OCI-LY7 (cell line): Measurements from ENCODE around the gene RAD1. TPM values are rescaled to one million over a fixed set of nuclear protein-coding genes. Genes with fewer than 3 reads are reported as not detected.

ENCODE experiments used
- BruUV-seq: library from RNA; stranded (reverse); fragments of 400-500 nt; replicated peaks from 2 replicates; lab custom pipeline; 2021; lab: Mats Ljungman, UMichigan
- CTCF ChIA-PET: fragments of 300-600 bp; sonication (Branson Sonifier 250); formaldehyde crosslinking; loops from one replicate; lab custom pipeline; 2022; ENCODE audit warnings: antibody characterized with exemption; ENCODE audit not compliant: unreplicated experiment; lab: Charles Lee
- POLR2A ChIA-PET: fragments of 300-600 bp; sonication (Branson Sonifier 250); formaldehyde crosslinking; loops from one replicate; lab custom pipeline; 2022; ENCODE audit warnings: antibody characterized with exemption; lab: Charles Lee
- DNase-seq: peaks from one replicate; pipeline ENCODE4 v3.0.0-alpha.2; 2015; ENCODE audit warnings: low spot score
- H2AFZ ChIP-seq: fragments of 200-600 bp; sonication (generic), shearing (Covaris generic); 2 replicates; pipeline ENCODE4 v1.6.1; 2014; ENCODE audit warnings: mild to moderate bottlenecking, antibody characterized with exemption, low read length, moderate library complexity
- H3K27ac ChIP-seq: fragments of 200-600 bp; sonication (generic); 2 replicates; pipeline ENCODE4 v1.5.1; 2014; ENCODE audit warnings: mixed run types, low read depth, mild to moderate bottlenecking, moderate library complexity, low read length, inconsistent platforms; ENCODE audit not compliant: poor library complexity, severe bottlenecking
- H3K36me3 ChIP-seq: fragments of 200-600 bp; sonication (generic); 2 replicates; pipeline ENCODE4 v1.6.1; 2014; ENCODE audit warnings: mild to moderate bottlenecking, antibody characterized with exemption, low read length, moderate library complexity, mixed read lengths; ENCODE audit not compliant: insufficient read depth
- H3K4me1 ChIP-seq: fragments of 200-600 bp; sonication (generic); 2 replicates; pipeline ENCODE4 v1.5.1; 2014; ENCODE audit warnings: mild to moderate bottlenecking, low read length; ENCODE audit not compliant: insufficient read depth, poor library complexity, severe bottlenecking
- H3K4me2 ChIP-seq: fragments of 200-600 bp; sonication (generic); 2 replicates; pipeline ENCODE4 v1.6.1; 2014; ENCODE audit warnings: mild to moderate bottlenecking, low read length
- H3K4me3 ChIP-seq: fragments of 200-600 bp; sonication (generic); 2 replicates; pipeline ENCODE4 v1.5.1; 2014; ENCODE audit warnings: mild to moderate bottlenecking, low read depth, low read length; ENCODE audit not compliant: poor library complexity, severe bottlenecking
- H3K79me2 ChIP-seq: fragments of 200-600 bp; sonication (generic); 2 replicates; pipeline ENCODE4 v1.6.1; 2016; ENCODE audit warnings: low read depth, mild to moderate bottlenecking, low read length, moderate library complexity, mixed read lengths; ENCODE audit not compliant: insufficient read depth
- H3K9me2 ChIP-seq: fragments of 200-600 bp; sonication (generic); 2 replicates; pipeline ENCODE4 v1.6.1; 2016; ENCODE audit warnings: mild to moderate bottlenecking, low read length, mixed read lengths; ENCODE audit not compliant: insufficient read depth
- H3K9me3 ChIP-seq: fragments of 200-600 bp; sonication (generic); 2 replicates; pipeline ENCODE4 v1.6.1; 2014; ENCODE audit warnings: mild to moderate bottlenecking, mixed run types, low read length, mixed read lengths
- H4K20me1 ChIP-seq: fragments of 200-600 bp; sonication (generic); 2 replicates; pipeline ENCODE4 v1.6.1; 2014; ENCODE audit warnings: mild to moderate bottlenecking, antibody characterized with exemption, low read length, moderate library complexity, mixed read lengths; ENCODE audit not compliant: insufficient read depth
- CTCF ChIP-seq: fragments of 200-600 bp; sonication (generic); conservative IDR thresholded peaks from 2 replicates; pipeline ENCODE4 v1.5.1; 2014; ENCODE audit warnings: mild to moderate bottlenecking, antibody characterized with exemption, low read length, moderate library complexity, mixed read lengths
- EZH2phosphoT487 ChIP-seq: fragments of 200-600 bp; sonication (generic); IDR thresholded peaks from 2 replicates; pipeline ENCODE4 v1.6.1; 2018; ENCODE audit warnings: low read depth, borderline replicate concordance, mild to moderate bottlenecking, mixed run types, antibody characterized with exemption, low read length, moderate library complexity, mixed read lengths
- intact Hi-C: fragments of 100-400 bp; cut with micrococcal nuclease; formaldehyde crosslinking; loops from one replicate; pipeline ENCODE4 v1.10.0; 2022; ENCODE audit not compliant: unreplicated experiment
- total RNA-seq, 2 experiments: library from RNA; depleted of rRNA in 1 of 2; stranded (reverse); fragments of >200 nt in 1 of 2; shearing (Covaris generic) in 1 of 2; gene quantifications; 2 replicates each; pipeline ENCODE4 v1.2.3, GENCODE V29; 2014 to 2022

The RAD1 gene
- total RNA-seq, 2 experiments from 2014 or later: 49.2 to 82.1 TPM

- CTCF ChIA-PET: no interaction called here
- Histone ChIP-seq H3K9me2 (no peaks in the 10 kb centered on the region), H3K4me3 (no peak overlapping the region), H3K27ac (no peak overlapping the region), H3K79me2 (peaks cover 86% of the 10 kb centered on the region), H3K36me3 (peaks cover 76% of the 10 kb centered on the region), H3K4me2 (peak overlapping the region; percentile 92; the same call in 1 of the 2 replicates), H2AFZ (no peak overlapping the region), H4K20me1 (peaks cover 19% of the 10 kb centered on the region), H3K4me1 (peaks cover 16% of the 10 kb centered on the region), H3K9me3 (no peaks in the 10 kb centered on the region)
- POLR2A ChIA-PET: interaction anchor here (0.7 to 1.4 kb wide), 2 partner anchors 11 to 30 kb away, joined by 3 to 6 read pairs; partner anchors contain the start of gene DNAJC21
- intact Hi-C loops: loop anchor here (5.0 to 10.0 kb wide), 5 partner anchors 983 to 1956 kb away; partner anchors contain the start of genes LMBRD2, NIPBL, SKP2 and TARS1
- DNase-seq: no peak
- BruUV-seq: no TSS peak
- TF ChIP-seq CTCF: peak; percentile 67
- TF ChIP-seq EZH2phosphoT487: no peak
Measured at GRCh38 chr5:34919077-34919476, 3.8 kb upstream of the RAD1 start.

GRCh38 chr5:34918025-34918424, 2.7 kb upstream of the RAD1 start:
- peaks cover 91% of the 10 kb centered on the region for H3K79me2 ChIP-seq
- H3K4me2 ChIP-seq: peak overlapping the region; percentile 92
- intact Hi-C loops: loop anchor here (5.0 to 10.0 kb wide), 5 partner anchors 984 to 1957 kb away; partner anchors contain the start of genes LMBRD2, NIPBL, SKP2 and TARS1
- no peaks in the 10 kb centered on the region for H3K9me3 ChIP-seq
- peaks cover 25% of the 10 kb centered on the region for H3K4me1 ChIP-seq
- ChIA-PET CTCF (interaction anchor here (0.6 to 1.0 kb wide), 2 partner anchors 12 to 17 kb away, joined by 3 to 4 read pairs; no protein-coding TSS in a partner anchor), POLR2A (interaction anchor here (0.8 to 5.0 kb wide), 3 partner anchors 11 to 17 kb away, joined by 3 to 102 read pairs (median 5); partner anchors contain the start of gene DNAJC21)
- no peaks in the 10 kb centered on the region for H3K9me2 ChIP-seq
- H3K27ac ChIP-seq: no peak overlapping the region
- peaks cover 17% of the 10 kb centered on the region; the same call in 1 of the 2 replicates for H4K20me1 ChIP-seq
- H3K36me3 ChIP-seq: peaks cover 75% of the 10 kb centered on the region
- H2AFZ ChIP-seq: no peak overlapping the region
- DNase-seq: peak; percentile 26
- no peak for TF ChIP-seq CTCF
- no peak for TF ChIP-seq EZH2phosphoT487
- H3K4me3 ChIP-seq: peak overlapping the region; percentile 86
- no TSS peak for BruUV-seq

GRCh38 chr5:34916518-34916917, 1.2 kb upstream of the RAD1 start:
- Histone ChIP-seq H3K36me3 (peaks cover 74% of the 10 kb centered on the region), H2AFZ (no peak overlapping the region), H3K79me2 (peaks cover 92% of the 10 kb centered on the region), H3K4me1 (peaks cover 27% of the 10 kb centered on the region), H3K9me2 (no peaks in the 10 kb centered on the region), H4K20me1 (peaks cover 20% of the 10 kb centered on the region; the same call in 1 of the 2 replicates), H3K4me2 (peak overlapping the region; percentile 92), H3K4me3 (peak overlapping the region; percentile 86), H3K9me3 (no peaks in the 10 kb centered on the region), H3K27ac (peak overlapping the region; percentile 79)
- CTCF ChIA-PET: interaction anchor here (0.6 to 1.1 kb wide), 2 partner anchors 13 to 675 kb away, joined by 3 to 4 read pairs; partner anchors contain the start of gene DNAJC21
- DNase-seq: peak; percentile 25
- TF ChIP-seq CTCF (0 out of 2 replicates have a peak, but pooled peaks have one; percentile 15), EZH2phosphoT487 (no peak)
- intact Hi-C loops: loop anchor here (5.0 to 10.0 kb wide), 5 partner anchors 986 to 1958 kb away; partner anchors contain the start of genes LMBRD2, NIPBL, SKP2 and TARS1
- BruUV-seq: no TSS peak
- POLR2A ChIA-PET: interaction anchor here (0.7 to 5.0 kb wide), 7 partner anchors 9 to 1431 kb away, joined by 3 to 102 read pairs (median 5); partner anchors contain the start of gene DNAJC21
